C4-2B (cell line): ENCODE measurements around the gene BANK1.

Experiments used
- CTCF ChIP-seq: fragments of 450-650 bp; conservative IDR thresholded peaks from 2 replicates; pipeline ENCODE4 v1.5.1; 2017; ENCODE audit warnings: mild to moderate bottlenecking
- ZFX ChIP-seq: fragments of 450-650 bp; IDR thresholded peaks from 2 replicates; pipeline ENCODE4 v1.6.1; 2017

- TF ChIP-seq CTCF (no peak), ZFX (no peak)
Measured at GRCh38 chr4:101853691-101854090, 63.2 kb downstream of the BANK1 start.
